Keratinocyte (primary cell): Measurements from ENCODE around the gene APLF. TPM values are rescaled to one million over a fixed set of nuclear protein-coding genes. Genes with fewer than 3 reads are reported as not detected.
A peak's percentile ranks its signal among the peaks of the same experiment; 100 is the strongest.

Experiments used
- DNase-seq: peaks from one replicate; pipeline ENCODE4 v3.0.0-alpha.2; 2011; ENCODE audit warnings: low read depth, missing footprints, low spot score
- FAIRE-seq: peaks from 2 replicates; lab custom pipeline; 2011; peaks lifted over from hg19 to GRCh38; lab: Jason Lieb, UNC
- H2AFZ ChIP-seq: 2 replicates; pipeline ENCODE4 v1.6.0; 2012; ENCODE audit warnings: low read length, control low read depth, inconsistent platforms; ENCODE audit not compliant: control insufficient read depth
- H3K27ac ChIP-seq: 2 replicates; pipeline ENCODE4 v1.5.1; 2011; ENCODE audit warnings: low read length; ENCODE audit not compliant: control insufficient read depth, insufficient read depth
- H3K27me3 ChIP-seq: 3 replicates; pipeline ENCODE4 v1.6.0; 2011; ENCODE audit warnings: low read length; ENCODE audit not compliant: control insufficient read depth, insufficient read depth; ENCODE audit errors: extremely low read depth
- H3K36me3 ChIP-seq, 2 experiments: 2 replicates in 1 of 2; 3 replicates in 1 of 2; pipeline ENCODE4 v1.5.1; 2011; ENCODE audit warnings: low read length in 2 of 2, mild to moderate bottlenecking in 1 of 2; ENCODE audit not compliant: control insufficient read depth in 2 of 2, insufficient read depth in 2 of 2; ENCODE audit errors: extremely low read depth in 1 of 2
- H3K4me1 ChIP-seq: 3 replicates; pipeline ENCODE4 v1.5.1; 2011; ENCODE audit warnings: low read length; ENCODE audit not compliant: control insufficient read depth, insufficient read depth; ENCODE audit errors: extremely low read depth
- H3K4me2 ChIP-seq: 3 replicates; pipeline ENCODE4 v1.6.0; 2011; ENCODE audit warnings: low read depth, low read length; ENCODE audit not compliant: control insufficient read depth, insufficient read depth; ENCODE audit errors: extremely low read depth
- H3K4me3 ChIP-seq, 3 experiments: fragments of 200-600 bp in 1 of 3; sonication (generic) in 1 of 3; 2 replicates in 2 of 3; 3 replicates in 1 of 3; pipeline ENCODE4 v1.5.1; 2011 to 2016; ENCODE audit warnings: low read length in 3 of 3, mild to moderate bottlenecking in 3 of 3, control low read depth in 2 of 3, inconsistent platforms in 1 of 3, low read depth in 1 of 3, mixed read lengths in 1 of 3, mixed run types in 1 of 3, moderate library complexity in 1 of 3; ENCODE audit not compliant: control insufficient read depth in 2 of 3, insufficient read depth in 2 of 3; ENCODE audit errors: extremely low read depth in 1 of 3
- H3K79me2 ChIP-seq: 2 replicates; pipeline ENCODE4 v1.6.0; 2012; ENCODE audit warnings: low read length; ENCODE audit not compliant: control insufficient read depth, insufficient read depth
- H3K9ac ChIP-seq: 3 replicates; pipeline ENCODE4 v1.6.0; 2011; ENCODE audit warnings: low read length; ENCODE audit not compliant: control insufficient read depth, insufficient read depth; ENCODE audit errors: extremely low read depth
- H3K9me1 ChIP-seq: 3 replicates; pipeline ENCODE4 v1.6.0; 2011; ENCODE audit warnings: low read length; ENCODE audit not compliant: control insufficient read depth, insufficient read depth; ENCODE audit errors: extremely low read depth
- H3K9me3 ChIP-seq: 2 replicates; pipeline ENCODE4 v1.5.1; 2012; ENCODE audit warnings: low read depth, low read length; ENCODE audit not compliant: control insufficient read depth
- H4K20me1 ChIP-seq: 3 replicates; pipeline ENCODE4 v1.6.0; 2011; ENCODE audit warnings: low read length; ENCODE audit not compliant: control insufficient read depth, insufficient read depth; ENCODE audit errors: extremely low read depth
- CTCF ChIP-seq, 3 experiments: IDR thresholded peaks in 1 of 3; conservative IDR thresholded peaks in 1 of 3; optimal IDR thresholded peaks in 1 of 3; 2 replicates in 2 of 3; 3 replicates in 1 of 3; pipeline versions ENCODE3 to v1.5.1; 2011; ENCODE audit warnings: low read length in 3 of 3, mild to moderate bottlenecking in 3 of 3, moderate library complexity in 2 of 3, control low read depth in 1 of 3, inconsistent platforms in 1 of 3; ENCODE audit not compliant: insufficient read depth in 2 of 3; ENCODE audit errors: extremely low read depth in 1 of 3
- EZH2 ChIP-seq: IDR thresholded peaks from one replicate; pipeline ENCODE4 v1.6.1; 2012; ENCODE audit warnings: inconsistent platforms, mild to moderate bottlenecking, low read length, moderate library complexity
- dilution Hi-C: fragments of 300-500 bp; cut with MboI; formaldehyde crosslinking; loops from one replicate; pipeline ENCODE4 v1.7.0; 2020; ENCODE audit warnings: low sequenced_read_pairs; ENCODE audit not compliant: extremely low pct_ligation_motif_present
- polyA plus RNA-seq, 5 experiments: library from polyadenylated mRNA; depleted of rRNA in 3 of 5; stranded (reverse) in 3 of 5; stranded (forward) in 1 of 5; unstranded in 1 of 5; fragments of >200 nt; gene quantifications; 1 replicate in 1 of 5; 2 replicates in 3 of 5; 3 replicates in 1 of 5; pipeline versions ENCODE4 v1.2.1 to v1.2.3, GENCODE V29; 2011 to 2012; ENCODE audit warnings: missing spikeins in 2 of 5, low read depth in 1 of 5, low replicate concordance in 1 of 5

APLF gene
- polyA plus RNA-seq, 1 donor (not counting 4 experiments of a cell fraction or from before 2014, with no cell fraction given): 3.0 TPM

- H3K9me3 ChIP-seq: no peaks in the 10 kb centered on the region
- dilution Hi-C loops: no loop called here
- peaks cover 0 to 2% of the 10 kb centered on the region in 2 experiments for H3K36me3 ChIP-seq
- H3K27me3 ChIP-seq: no peaks in the 10 kb centered on the region
- H3K4me3 ChIP-seq: peak overlapping the region; percentile 71 to 97 (median 96)
- peak overlapping the region; percentile 99 for H2AFZ ChIP-seq
- no peaks in the 10 kb centered on the region for H4K20me1 ChIP-seq
- H3K9me1 ChIP-seq: peaks cover 3% of the 10 kb centered on the region
- H3K27ac ChIP-seq: peak overlapping the region; percentile 99
- TF ChIP-seq EZH2: no peak
- TF ChIP-seq CTCF (optimal IDR thresholded peaks at IDR 0.05 in 1 of 3, IDR thresholded peaks at IDR 0.05 in 1 of 3, conservative IDR thresholded peaks at IDR 0.05 in 1 of 3; ENCODE audit: extremely low read depth in 1 of 3, insufficient read depth in 2 of 3, low read length in 3 of 3): no peak
- peaks cover 10% of the 10 kb centered on the region for H3K79me2 ChIP-seq
- peak; percentile 49 for FAIRE-seq
- H3K4me2 ChIP-seq: peak overlapping the region; percentile 100
- DNase-seq: peak; percentile 73
- H3K4me1 ChIP-seq: peaks cover 38% of the 10 kb centered on the region
- H3K9ac ChIP-seq: peak overlapping the region; percentile 98
These were observed 1.0 kb upstream of the APLF start for GRCh38 chr2:68466361-68466777.

GRCh38 chr2:68466778-68467076 lies 658 bp upstream of the APLF start:
- H3K4me2 ChIP-seq: peak overlapping the region; percentile 100
- dilution Hi-C loops: no loop called here
- H3K27me3 ChIP-seq: no peaks in the 10 kb centered on the region
- no peak for FAIRE-seq
- H3K27ac ChIP-seq: peak overlapping the region; percentile 99
- H3K9me1 ChIP-seq: peaks cover 3% of the 10 kb centered on the region
- no peaks in the 10 kb centered on the region for H4K20me1 ChIP-seq
- peak overlapping the region; percentile 98 for H3K9ac ChIP-seq
- H2AFZ ChIP-seq: peak overlapping the region; percentile 99
- H3K4me3 ChIP-seq: peak overlapping the region; percentile 71 to 97 (median 96)
- H3K36me3 ChIP-seq: peaks cover 0 to 2% of the 10 kb centered on the region in 2 experiments
- TF ChIP-seq CTCF (optimal IDR thresholded peaks at IDR 0.05 in 1 of 3, IDR thresholded peaks at IDR 0.05 in 1 of 3, conservative IDR thresholded peaks at IDR 0.05 in 1 of 3; ENCODE audit: extremely low read depth in 1 of 3, insufficient read depth in 2 of 3, low read length in 3 of 3) (no peak), EZH2 (no peak)
- H3K9me3 ChIP-seq: no peaks in the 10 kb centered on the region
- H3K79me2 ChIP-seq: peaks cover 10% of the 10 kb centered on the region
- peaks cover 38% of the 10 kb centered on the region for H3K4me1 ChIP-seq
- DNase-seq: no peak
